CD8-positive, alpha-beta memory T cell (primary cell): ENCODE results near the gene DES. TPM values are rescaled to one million over a fixed set of nuclear protein-coding genes. Genes with fewer than 3 reads are reported as not detected.
"Not testable (repeated sequence)": the region's sequence is repeated elsewhere in the genome, so short reads cannot be mapped to it uniquely, and the experiment has no call there.

Experiments
- CTCF ChIA-PET: fragments of 350-600 bp; sonication (Branson Sonifier 250); formaldehyde crosslinking; loops from one replicate; lab custom pipeline; 2021; ENCODE audit warnings: antibody characterized with exemption; lab: Charles Lee
- POLR2A ChIA-PET: fragments of 350-600 bp; sonication (Branson Sonifier 250); formaldehyde crosslinking; loops from one replicate; lab custom pipeline; 2021; ENCODE audit warnings: antibody characterized with exemption; lab: Charles Lee
- DNase-seq, 5 donors: peaks; one replicate each; pipeline versions ENCODE4 v3.0.0 to v3.0.0-alpha.2; 2020 to 2022; ENCODE audit warnings: mixed read lengths in 1 of 5
- H3K27ac ChIP-seq: one replicate; pipeline ENCODE4 v1.7.0; 2013; ENCODE audit warnings: low read depth, mild to moderate bottlenecking, low read length, moderate library complexity
- H3K27me3 ChIP-seq: 2 replicates; pipeline ENCODE4 v1.7.0; 2013; ENCODE audit warnings: low read length, mild to moderate bottlenecking; ENCODE audit not compliant: insufficient read depth, poor library complexity, severe bottlenecking
- H3K36me3 ChIP-seq: 2 replicates; pipeline ENCODE4 v1.7.0; 2013; ENCODE audit warnings: mild to moderate bottlenecking, low read length, moderate library complexity; ENCODE audit not compliant: insufficient read depth
- H3K4me1 ChIP-seq: 2 replicates; pipeline ENCODE4 v1.7.0; 2013; ENCODE audit warnings: mild to moderate bottlenecking, low read length, moderate library complexity; ENCODE audit not compliant: insufficient read depth
- H3K4me3 ChIP-seq: 2 replicates; pipeline ENCODE4 v1.7.0; 2013; ENCODE audit warnings: mild to moderate bottlenecking, low read length
- H3K9me3 ChIP-seq: 2 replicates; pipeline ENCODE4 v1.7.0; 2013; ENCODE audit warnings: mild to moderate bottlenecking, low read length
- H3K27ac Mint-ChIP-seq, 8 donors: one replicate each; pipeline ENCODE4 v1.8.0; 2020 to 2021; ENCODE audit warnings: mixed read lengths in 8 of 8, mild to moderate bottlenecking in 6 of 8, inconsistent platforms in 3 of 8, moderate library complexity in 3 of 8
- H3K27me3 Mint-ChIP-seq, 2 donors: one replicate each; pipeline ENCODE4 v1.8.0; 2020 to 2021; ENCODE audit warnings: mixed read lengths in 2 of 2, mild to moderate bottlenecking in 1 of 2, moderate library complexity in 1 of 2
- H3K36me3 Mint-ChIP-seq, 3 donors: one replicate each; pipeline ENCODE4 v1.8.0; 2020 to 2021; ENCODE audit warnings: mixed read lengths in 3 of 3, inconsistent platforms in 1 of 3, mild to moderate bottlenecking in 1 of 3
- H3K4me1 Mint-ChIP-seq, 3 donors: one replicate each; pipeline ENCODE4 v1.8.0; 2020 to 2021; ENCODE audit warnings: mixed read lengths in 3 of 3, inconsistent platforms in 1 of 3, mild to moderate bottlenecking in 1 of 3
- H3K4me3 Mint-ChIP-seq, 7 donors: one replicate each; pipeline ENCODE4 v1.8.0; 2020 to 2021; ENCODE audit warnings: mixed read lengths in 7 of 7, mild to moderate bottlenecking in 6 of 7, moderate library complexity in 4 of 7, inconsistent platforms in 2 of 7
- H3K9me3 Mint-ChIP-seq, 5 donors: one replicate each; pipeline ENCODE4 v1.8.0; 2020 to 2022; ENCODE audit warnings: mixed read lengths in 5 of 5, mild to moderate bottlenecking in 3 of 5, moderate library complexity in 2 of 5, inconsistent platforms in 1 of 5
- polyA plus RNA-seq: library from polyadenylated mRNA; unstranded; fragments of 300-500 nt; fragmentation: Illumina TruSeq; gene quantifications from one replicate; pipeline ENCODE4 v1.2.3, GENCODE V29; 2021
- total RNA-seq, 2 experiments: library from RNA; stranded (reverse); gene quantifications; one replicate each; pipeline ENCODE4 v1.2.3, GENCODE V29; 2021

The DES gene
- total and polyA plus RNA-seq, 3 experiments from 2014 or later, result not detected

DNA sequence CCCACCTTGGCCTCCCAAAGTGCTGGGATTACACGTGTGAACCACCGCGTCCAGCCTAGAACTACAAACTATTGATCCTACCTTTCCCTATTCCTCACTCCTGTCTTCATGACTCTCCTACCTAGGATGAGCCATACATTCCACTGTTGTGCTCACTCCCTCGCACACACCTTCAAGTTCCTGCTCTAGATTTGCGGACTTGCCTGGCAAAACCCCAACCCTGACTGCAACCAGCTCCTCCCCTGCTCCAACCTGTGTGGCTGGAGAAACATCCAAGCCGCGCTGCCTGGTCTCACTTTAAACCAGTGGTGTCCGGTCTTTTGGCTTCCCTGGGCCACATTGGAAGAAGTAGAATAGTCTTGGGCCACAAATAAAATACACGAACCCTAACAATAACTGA is 25.4 kb upstream of the DES start:
- Histone ChIP-seq H3K4me3 (no peak overlapping the region), H3K27me3 (no peaks in the 10 kb centered on the region), H3K9me3 (no peaks in the 10 kb centered on the region), H3K36me3 (no peaks in the 10 kb centered on the region), H3K27ac (no peak overlapping the region), H3K4me1 (peaks cover 16% of the 10 kb centered on the region)
- no peaks in the 10 kb centered on the region for H3K36me3 Mint-ChIP-seq
- H3K4me1 Mint-ChIP-seq, result peaks cover 12 to 16% (median 15%) of the 10 kb centered on the region in 3 donors
- CTCF ChIA-PET, result interaction anchor here (1.2 to 4.5 kb wide), 3 partner anchors 10 to 139 kb away, joined by 3 to 25 read pairs (median 6); no protein-coding TSS in a partner anchor
- H3K27ac Mint-ChIP-seq, result peak overlapping the region in 1 of 8 donors; percentile 61
- H3K27me3 Mint-ChIP-seq, result peaks cover 0 to 1% of the 10 kb centered on the region in 2 donors
- no peaks in the 10 kb centered on the region for H3K9me3 Mint-ChIP-seq
- no peak for DNase-seq
- H3K4me3 Mint-ChIP-seq, result no peak overlapping the region
- POLR2A ChIA-PET, result no interaction called here

DNA sequence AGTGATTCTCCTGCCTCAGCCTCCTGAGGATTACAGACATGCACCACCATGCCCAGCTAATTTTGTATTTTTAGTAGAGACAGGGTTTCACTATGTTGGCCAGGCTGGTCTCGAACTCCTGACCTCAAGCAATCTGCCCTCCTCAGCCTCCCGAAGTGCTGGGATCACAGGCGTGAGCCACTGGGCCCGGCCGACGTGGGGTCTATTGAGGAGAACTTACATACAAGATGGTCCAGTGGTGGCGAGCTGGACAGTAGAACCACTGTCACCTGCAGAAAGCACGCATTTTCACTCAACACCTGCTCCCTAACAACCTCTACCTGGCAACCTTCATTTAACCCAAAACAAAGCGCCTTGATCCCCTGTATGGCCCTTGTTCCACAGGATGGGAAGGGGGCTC is 23.1 kb upstream of the DES start:
- H3K4me1 ChIP-seq, H3K27me3 Mint-ChIP-seq, POLR2A ChIA-PET, H3K4me3 ChIP-seq, DNase-seq, H3K36me3 ChIP-seq, H3K27ac Mint-ChIP-seq, H3K4me3 Mint-ChIP-seq, H3K4me1 Mint-ChIP-seq, H3K36me3 Mint-ChIP-seq, H3K9me3 Mint-ChIP-seq, H3K9me3 ChIP-seq, H3K27ac ChIP-seq, H3K27me3 ChIP-seq: not testable (repeated sequence)
- CTCF ChIA-PET, result interaction anchor here (1.2 kb wide), 1 partner anchor 21 kb away, joined by 3 read pairs; no protein-coding TSS in a partner anchor

DNA sequence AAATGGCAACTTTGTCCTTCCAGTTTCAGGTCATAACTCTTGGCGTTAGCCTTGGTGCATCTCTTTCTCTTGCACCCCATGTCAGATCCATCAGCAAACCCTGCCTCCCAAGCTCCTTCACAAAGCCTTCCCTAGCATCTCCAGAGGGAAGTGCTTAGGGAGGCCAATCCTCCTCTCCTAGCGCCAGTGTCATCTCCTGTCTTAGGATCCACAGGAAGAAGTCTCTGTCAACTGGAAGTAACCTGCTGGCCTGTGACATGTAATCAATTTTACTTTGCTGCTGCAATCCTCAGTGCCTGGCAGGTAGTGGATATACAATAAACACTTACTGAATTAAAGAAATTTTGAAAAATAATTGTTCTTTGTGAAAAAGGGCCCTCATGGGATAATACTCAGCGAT is 22.6 kb upstream of the DES start:
- peaks cover 9% of the 10 kb centered on the region for H3K4me1 ChIP-seq
- Mint-ChIP-seq H3K27me3 (peaks cover 1 to 3% of the 10 kb centered on the region in 2 donors), H3K36me3 (no peaks in the 10 kb centered on the region), H3K9me3 (no peaks in the 10 kb centered on the region), H3K27ac (peak overlapping the region in 2 of 8 donors; percentile 29 to 46), H3K4me1 (peaks cover 5 to 9% (median 8%) of the 10 kb centered on the region in 3 donors), H3K4me3 (no peak overlapping the region)
- no peaks in the 10 kb centered on the region for H3K27me3 ChIP-seq
- H3K36me3 ChIP-seq, result no peaks in the 10 kb centered on the region
- no peak overlapping the region for H3K27ac ChIP-seq
- CTCF ChIA-PET, result interaction anchor here (1.2 kb wide), 1 partner anchor 20 kb away, joined by 3 read pairs; no protein-coding TSS in a partner anchor
- POLR2A ChIA-PET, result no interaction called here
- no peak overlapping the region for H3K4me3 ChIP-seq
- no peaks in the 10 kb centered on the region for H3K9me3 ChIP-seq
- no peak for DNase-seq

DNA sequence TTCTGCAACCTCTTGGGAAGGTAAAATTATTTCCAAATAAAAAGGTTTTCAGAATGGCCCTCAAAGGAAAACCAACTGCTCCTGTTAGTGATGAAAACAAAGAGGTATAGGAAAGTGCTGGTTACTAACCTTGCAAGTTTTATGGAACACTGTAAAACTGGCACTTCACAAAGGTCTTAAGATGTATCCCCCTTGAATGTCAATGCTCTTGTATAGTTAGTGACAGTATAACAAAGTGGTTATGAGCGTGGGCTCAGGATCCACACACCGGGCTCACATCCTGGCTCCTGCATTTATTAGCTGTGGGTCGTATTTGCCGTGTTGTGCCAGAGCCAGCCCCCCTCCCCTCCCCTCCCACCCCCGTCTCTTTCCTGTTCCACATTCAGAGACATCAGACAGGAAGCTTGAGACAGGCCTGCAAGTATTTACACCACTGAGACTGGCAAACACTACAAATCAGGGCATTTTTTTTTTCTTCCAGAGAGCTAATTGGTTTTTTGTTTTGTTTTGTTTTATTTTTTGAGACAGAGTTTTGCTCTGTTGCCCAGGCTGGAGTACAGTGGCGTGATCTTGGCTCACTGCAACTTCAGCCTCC is 21.2 kb upstream of the DES start:
- peaks cover 5 to 9% (median 8%) of the 10 kb centered on the region in 3 donors for H3K4me1 Mint-ChIP-seq
- no peaks in the 10 kb centered on the region for H3K36me3 Mint-ChIP-seq
- peak overlapping the region in 2 of 7 donors; percentile 5 to 64 for H3K4me3 Mint-ChIP-seq
- Histone ChIP-seq H3K4me1 (peaks cover 9% of the 10 kb centered on the region), H3K9me3 (no peaks in the 10 kb centered on the region), H3K36me3 (no peaks in the 10 kb centered on the region), H3K27me3 (no peaks in the 10 kb centered on the region), H3K4me3 (no peak overlapping the region), H3K27ac (no peak overlapping the region)
- CTCF ChIA-PET, result no interaction called here
- POLR2A ChIA-PET, result no interaction called here
- H3K27me3 Mint-ChIP-seq, result peaks cover 3 to 4% of the 10 kb centered on the region in 2 donors
- DNase-seq, result peak in 1 of 5 donors; percentile 24
- peak overlapping the region in 7 of 8 donors; percentile 0 to 93 (median 64) for H3K27ac Mint-ChIP-seq
- H3K9me3 Mint-ChIP-seq, result no peaks in the 10 kb centered on the region

DNA sequence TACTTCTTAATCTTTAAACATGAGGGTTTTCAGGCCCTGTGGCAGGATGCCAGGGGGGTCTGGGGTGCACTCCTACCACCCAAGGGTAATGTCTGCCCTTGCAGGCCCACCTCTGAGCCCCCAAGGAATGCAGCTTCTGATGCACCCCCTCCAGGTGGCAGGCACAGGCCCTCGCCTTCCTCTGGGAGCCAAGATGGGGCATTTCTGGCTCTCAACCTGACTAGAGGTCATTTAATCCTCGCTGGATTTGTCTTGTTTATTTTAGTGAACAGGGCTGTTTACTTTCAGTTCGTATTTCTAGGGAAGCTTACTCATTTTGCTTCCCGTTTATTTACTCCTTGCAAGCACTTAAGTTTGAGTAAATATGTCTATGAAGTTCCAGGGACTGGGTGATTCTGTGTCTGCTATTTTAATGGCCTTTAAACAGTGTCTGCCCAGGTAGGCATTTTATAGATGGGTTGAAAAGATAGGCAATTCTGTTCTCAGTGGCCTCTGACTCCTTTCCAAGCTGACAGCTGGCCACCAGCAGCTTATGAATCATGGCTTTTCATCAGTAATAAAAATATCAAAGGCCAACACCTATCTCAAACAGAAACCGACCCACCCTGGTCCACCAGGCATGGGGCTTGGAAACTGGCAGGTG is 19.3 kb upstream of the DES start:
- ChIA-PET POLR2A (no interaction called here), CTCF (interaction anchor here (1.2 kb wide), 1 partner anchor 10 kb away, joined by 6 read pairs; no protein-coding TSS in a partner anchor)
- Mint-ChIP-seq H3K4me3 (no peak overlapping the region), H3K27me3 (peaks cover 5 to 15% of the 10 kb centered on the region in 2 donors), H3K36me3 (no peaks in the 10 kb centered on the region), H3K4me1 (peaks cover 5 to 13% (median 8%) of the 10 kb centered on the region in 3 donors), H3K9me3 (no peaks in the 10 kb centered on the region), H3K27ac (no peak overlapping the region)
- Histone ChIP-seq H3K27me3 (no peaks in the 10 kb centered on the region), H3K9me3 (no peaks in the 10 kb centered on the region), H3K4me1 (peaks cover 9% of the 10 kb centered on the region), H3K4me3 (no peak overlapping the region), H3K27ac (no peak overlapping the region), H3K36me3 (no peaks in the 10 kb centered on the region)
- DNase-seq, result no peak

DNA sequence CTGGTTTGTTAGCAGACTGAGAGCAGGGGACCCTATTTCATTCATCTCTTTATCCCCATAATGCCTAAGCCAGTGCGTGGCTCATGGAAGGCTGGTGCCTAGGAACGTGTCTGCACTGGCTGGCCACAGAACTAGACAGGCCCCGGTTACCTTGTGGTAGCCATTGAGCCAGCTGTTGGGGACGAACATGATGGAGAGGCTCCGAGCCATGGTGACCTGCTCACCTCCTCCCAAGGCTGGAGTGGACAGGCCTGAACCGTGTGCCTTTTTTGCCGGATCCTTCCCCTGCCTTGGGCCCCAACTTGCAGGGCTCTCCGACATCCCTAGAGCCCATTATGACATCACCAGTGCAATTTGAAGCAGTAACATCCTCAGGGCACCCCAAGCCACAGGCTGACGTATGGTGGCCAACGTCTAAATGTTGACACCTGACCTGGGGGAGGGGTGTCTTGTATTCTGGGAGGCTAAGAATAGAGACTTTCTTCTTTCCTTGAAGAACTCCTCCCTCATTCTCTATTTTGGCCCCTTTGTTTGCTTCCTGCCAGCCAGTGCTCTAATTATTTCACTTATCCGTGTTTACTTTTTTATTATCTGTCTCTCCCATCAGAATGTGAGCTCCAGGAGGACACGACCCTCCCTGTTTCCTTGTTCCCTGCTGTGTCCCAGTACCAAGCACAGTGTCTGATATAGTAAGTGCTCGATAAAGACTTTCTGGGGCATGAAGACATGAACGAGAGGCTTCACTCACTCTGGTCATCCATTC is 18.3 kb upstream of the DES start:
- ChIA-PET CTCF (interaction anchor here (6.3 kb wide), 1 partner anchor 129 kb away, joined by 77 read pairs; no protein-coding TSS in a partner anchor), POLR2A (no interaction called here)
- H3K9me3 ChIP-seq, result no peaks in the 10 kb centered on the region
- peaks cover 5 to 13% (median 8%) of the 10 kb centered on the region in 3 donors for H3K4me1 Mint-ChIP-seq
- peaks cover 9% of the 10 kb centered on the region for H3K4me1 ChIP-seq
- peaks cover 5 to 16% of the 10 kb centered on the region in 2 donors for H3K27me3 Mint-ChIP-seq
- H3K27ac Mint-ChIP-seq, result no peak overlapping the region
- DNase-seq, result no peak
- H3K9me3 Mint-ChIP-seq, result no peaks in the 10 kb centered on the region
- no peak overlapping the region for H3K27ac ChIP-seq
- H3K27me3 ChIP-seq, result no peaks in the 10 kb centered on the region
- H3K4me3 ChIP-seq, result no peak overlapping the region
- no peaks in the 10 kb centered on the region for H3K36me3 ChIP-seq
- H3K4me3 Mint-ChIP-seq, result no peak overlapping the region
- no peaks in the 10 kb centered on the region for H3K36me3 Mint-ChIP-seq

DNA sequence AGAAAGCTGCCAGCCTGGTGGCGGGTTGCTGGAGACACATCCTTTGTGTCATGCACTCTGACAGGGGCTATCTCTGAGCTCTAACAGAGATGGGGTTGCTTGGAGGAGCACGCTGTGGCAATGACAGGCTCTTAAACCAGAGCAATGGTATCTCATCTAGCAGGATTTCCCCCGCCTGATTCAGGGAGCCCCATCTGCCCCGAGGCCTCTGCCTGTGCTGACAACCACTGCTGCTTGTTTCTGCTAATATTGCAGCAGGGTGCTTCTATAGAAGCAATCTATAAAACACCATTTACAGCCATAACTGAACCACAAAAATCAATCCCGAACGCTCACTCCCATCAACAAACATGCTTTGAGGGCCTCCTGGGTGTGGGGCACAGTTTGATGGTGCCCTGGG is 17.6 kb upstream of the DES start:
- DNase-seq, result no peak
- Histone ChIP-seq H3K4me3 (no peak overlapping the region), H3K36me3 (no peaks in the 10 kb centered on the region), H3K27me3 (no peaks in the 10 kb centered on the region), H3K27ac (no peak overlapping the region), H3K9me3 (no peaks in the 10 kb centered on the region), H3K4me1 (peaks cover 9% of the 10 kb centered on the region)
- POLR2A ChIA-PET, result no interaction called here
- H3K9me3 Mint-ChIP-seq, result no peaks in the 10 kb centered on the region
- H3K36me3 Mint-ChIP-seq, result no peaks in the 10 kb centered on the region
- no peak overlapping the region for H3K4me3 Mint-ChIP-seq
- H3K4me1 Mint-ChIP-seq, result peaks cover 5 to 13% (median 8%) of the 10 kb centered on the region in 3 donors
- H3K27me3 Mint-ChIP-seq, result peaks cover 5 to 19% of the 10 kb centered on the region in 2 donors
- no peak overlapping the region for H3K27ac Mint-ChIP-seq
- CTCF ChIA-PET, result interaction anchor here (6.3 kb wide), 1 partner anchor 128 kb away, joined by 77 read pairs; no protein-coding TSS in a partner anchor
